Vagina (tissue), 2 donors: ENCODE results near the gene RPL37. TPM values are rescaled to one million over a fixed set of nuclear protein-coding genes. Genes with fewer than 3 reads are reported as not detected.

Experiments
- DNase-seq, 2 donors: peaks; one replicate each; pipeline ENCODE4 v3.0.0-alpha.2; 2017; ENCODE audit errors: extremely low spot score in 2 of 2
- H3K27ac ChIP-seq: fragments of 200-600 bp; sonication (generic); one replicate; pipeline ENCODE4 v1.5.1; 2019
- H3K27me3 ChIP-seq: fragments of 200-600 bp; sonication (generic); one replicate; pipeline ENCODE4 v1.5.1; 2019
- H3K36me3 ChIP-seq, 2 donors: fragments of 200-600 bp; sonication (generic); one replicate each; pipeline ENCODE4 v1.5.1; 2017 to 2019
- H3K4me1 ChIP-seq: fragments of 200-600 bp; sonication (generic); one replicate; pipeline ENCODE4 v1.5.1; 2019
- H3K4me3 ChIP-seq, 2 donors: fragments of 200-600 bp; sonication (generic); 1 replicate in 1 of 2; 2 replicates in 1 of 2; pipeline ENCODE4 v1.5.1; 2016 to 2019
- H3K9me3 ChIP-seq: fragments of 200-600 bp; sonication (generic); one replicate; pipeline ENCODE4 v1.5.1; 2019
- CTCF ChIP-seq, 3 experiments: fragments of 450-650 bp in 2 of 3; fragments of 200-600 bp in 1 of 3; sonication (generic) in 1 of 3; IDR thresholded peaks; one replicate each; pipeline ENCODE4 v1.5.1; 2017 to 2019; ENCODE audit warnings: antibody characterized with exemption in 3 of 3, mild to moderate bottlenecking in 2 of 3, moderate library complexity in 2 of 3
- POLR2A ChIP-seq, 2 donors: fragments of 450-650 bp; IDR thresholded peaks; one replicate each; pipeline ENCODE4 v1.6.1; 2017; ENCODE audit warnings: antibody characterized with exemption in 2 of 2, mild to moderate bottlenecking in 2 of 2, moderate library complexity in 2 of 2
- POLR2AphosphoS5 ChIP-seq, 2 donors: sonication (generic); formaldehyde crosslinking; IDR thresholded peaks; one replicate each; pipeline ENCODE4 v1.9.0; 2017; ENCODE audit warnings: antibody characterized with exemption in 2 of 2, mild to moderate bottlenecking in 2 of 2, low read depth in 1 of 2; ENCODE audit not compliant: insufficient read depth in 1 of 2
- intact Hi-C: fragments of 100-400 bp; cut with DNase I; formaldehyde crosslinking; loops from one replicate; pipeline ENCODE4 v1.15.1; 2023
- small RNA-seq: library from RNA; depleted of rRNA; stranded (forward); fragments of <200 nt; gene quantifications from one replicate; pipeline ENCODE3, GENCODE V24; 2016
- total RNA-seq: library from RNA; depleted of rRNA; stranded (reverse); fragments of >200 nt; gene quantifications from one replicate; pipeline ENCODE4 v1.2.3, GENCODE V29; 2016

RPL37 gene
- total RNA-seq, 1 donor from 2014 or later: 489 TPM

GRCh38 chr5:40778133-40778532, 56.9 kb downstream of the RPL37 start:
- Histone ChIP-seq H3K9me3 (no peaks in the 10 kb centered on the region), H3K4me1 (peaks cover 24% of the 10 kb centered on the region), H3K27ac (no peak overlapping the region), H3K36me3 (peaks cover 0 to 20% of the 10 kb centered on the region in 2 donors), H3K4me3 (no peak overlapping the region), H3K27me3 (no peaks in the 10 kb centered on the region)
- TF ChIP-seq CTCF (IDR thresholded peaks at IDR 0.05): no peak
- no peak for TF ChIP-seq POLR2AphosphoS5 (IDR thresholded peaks at IDR 0.05; ENCODE audit: insufficient read depth in 1 of 2, low read depth in 1 of 2)
- TF ChIP-seq POLR2A (IDR thresholded peaks at IDR 0.05): no peak
- intact Hi-C loops: no loop called here
- no peak for DNase-seq

- H3K36me3 ChIP-seq: peaks cover 0 to 25% of the 10 kb centered on the region in 2 donors
- H3K4me3 ChIP-seq: no peak overlapping the region
- H3K27me3 ChIP-seq: no peaks in the 10 kb centered on the region
- no peak overlapping the region for H3K27ac ChIP-seq
- DNase-seq: no peak
- no peaks in the 10 kb centered on the region for H3K9me3 ChIP-seq
- intact Hi-C loops: no loop called here
- peaks cover 24% of the 10 kb centered on the region for H3K4me1 ChIP-seq
- no peak for TF ChIP-seq POLR2AphosphoS5 (IDR thresholded peaks at IDR 0.05; ENCODE audit: insufficient read depth in 1 of 2, low read depth in 1 of 2)
- TF ChIP-seq POLR2A (IDR thresholded peaks at IDR 0.05): no peak
- TF ChIP-seq CTCF (IDR thresholded peaks at IDR 0.05): no peak
These were observed 58.4 kb downstream of the RPL37 start for GRCh38 chr5:40776658-40776977.

GRCh38 chr5:40775846-40776657, 59.0 kb downstream of the RPL37 start:
- Histone ChIP-seq H3K4me3 (no peak overlapping the region), H3K9me3 (no peaks in the 10 kb centered on the region), H3K27ac (no peak overlapping the region), H3K27me3 (no peaks in the 10 kb centered on the region), H3K4me1 (peaks cover 23% of the 10 kb centered on the region), H3K36me3 (peaks cover 0 to 30% of the 10 kb centered on the region in 2 donors)
- TF ChIP-seq CTCF (IDR thresholded peaks at IDR 0.05) (no peak), POLR2A (IDR thresholded peaks at IDR 0.05) (no peak), POLR2AphosphoS5 (IDR thresholded peaks at IDR 0.05; ENCODE audit: insufficient read depth in 1 of 2, low read depth in 1 of 2) (no peak)
- intact Hi-C loops: no loop called here
- DNase-seq: no peak

Small RNAs within 50 kb of the gene (small RNA-seq; reads per million reads assigned to genes)
- gene RF00191: not detected
- gene SNORD72: 23.8 reads per million, percentile 95 among the genes with 10 or more reads in this experiment

Other genes starting within 250 kb of the RPL37 start
- gene PTGER4, start 155.3 kb downstream of the RPL37 start, total RNA-seq: 19.4 TPM
- gene TTC33, start 79.3 kb downstream of the RPL37 start, total RNA-seq: 12.8 TPM
- gene PRKAA1, start 36.8 kb downstream of the RPL37 start, total RNA-seq: 69.0 TPM
- 12.3 TPM for gene CARD6, start 6.1 kb upstream of the RPL37 start, total RNA-seq
- 385 TPM for gene C7, start 74.3 kb upstream of the RPL37 start, total RNA-seq
- gene MROH2B, start 236.1 kb upstream of the RPL37 start, total RNA-seq: not detected